ENCODE data around the gene SHPK. TPM values are rescaled to one million over a fixed set of nuclear protein-coding genes. Genes with fewer than 3 reads are reported as not detected.
A peak's percentile ranks its signal among the peaks of the same experiment; 100 is the strongest.

The SHPK gene
- total RNA-seq, 1 donor from 2014 or later: 9.0 TPM

- TF ChIP-seq CTCF (IDR thresholded peaks at IDR 0.05; ENCODE audit: insufficient read depth, low read length, severe bottlenecking): no peak
- Histone ChIP-seq H3K36me3 (ENCODE audit: control insufficient read depth, insufficient read depth, low read length) (peaks cover 20% of the 10 kb centered on the region), H3K4me3 (ENCODE audit: low read depth, low read length) (no peak overlapping the region), H3K27me3 (ENCODE audit: control insufficient read depth, insufficient read depth, low read length) (no peaks in the 10 kb centered on the region)
- FAIRE-seq (no peak), DNase-seq (ENCODE audit: low read depth) (no peak)
These were observed 14.8 kb downstream of the SHPK start for GRCh38 chr17:3621146-3621720.

DNA sequence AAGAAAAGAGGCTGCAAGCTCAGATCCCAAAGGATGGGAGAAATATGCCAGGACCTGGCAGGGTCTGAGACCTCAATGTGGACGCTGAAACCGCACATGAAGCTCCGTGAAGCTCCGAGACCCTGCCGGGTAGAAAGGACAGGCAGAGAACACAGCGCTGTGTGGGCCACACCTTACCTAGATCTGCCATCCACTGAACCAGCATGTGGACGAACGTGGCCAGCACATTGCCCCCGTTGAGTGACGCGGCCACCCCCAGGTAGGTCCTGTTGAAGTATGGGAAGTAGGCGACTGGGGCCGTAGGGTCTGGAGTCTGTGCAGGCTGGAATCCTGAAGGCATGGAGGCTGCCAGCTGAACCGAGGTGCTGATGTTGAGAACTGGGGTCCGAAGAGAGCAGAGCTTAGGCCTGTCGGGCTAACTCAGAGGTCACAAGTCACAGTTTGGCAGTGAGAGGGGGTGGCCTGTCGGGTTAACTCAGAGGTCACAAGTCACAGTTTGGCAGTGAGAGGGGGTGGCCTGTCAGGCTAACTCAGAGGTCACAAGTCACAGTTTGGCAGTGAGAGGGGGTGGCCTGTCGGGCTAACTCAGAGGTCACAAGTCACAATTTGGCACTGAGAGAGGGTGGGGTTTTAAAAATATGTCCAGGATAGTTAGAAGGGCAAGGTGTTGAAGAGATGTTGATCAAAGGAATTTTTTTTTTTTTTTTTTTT, 20.7 kb downstream of the SHPK start:
- no peak overlapping the region for H3K4me3 ChIP-seq (ENCODE audit: low read depth, low read length)
- TF ChIP-seq CTCF (IDR thresholded peaks at IDR 0.05; ENCODE audit: insufficient read depth, low read length, severe bottlenecking): no peak
- DNase-seq (ENCODE audit: low read depth) (no peak), FAIRE-seq (peak; percentile 60)
- peaks cover 14% of the 10 kb centered on the region for H3K36me3 ChIP-seq (ENCODE audit: control insufficient read depth, insufficient read depth, low read length)
- no peaks in the 10 kb centered on the region for H3K27me3 ChIP-seq (ENCODE audit: control insufficient read depth, insufficient read depth, low read length)

DNA sequence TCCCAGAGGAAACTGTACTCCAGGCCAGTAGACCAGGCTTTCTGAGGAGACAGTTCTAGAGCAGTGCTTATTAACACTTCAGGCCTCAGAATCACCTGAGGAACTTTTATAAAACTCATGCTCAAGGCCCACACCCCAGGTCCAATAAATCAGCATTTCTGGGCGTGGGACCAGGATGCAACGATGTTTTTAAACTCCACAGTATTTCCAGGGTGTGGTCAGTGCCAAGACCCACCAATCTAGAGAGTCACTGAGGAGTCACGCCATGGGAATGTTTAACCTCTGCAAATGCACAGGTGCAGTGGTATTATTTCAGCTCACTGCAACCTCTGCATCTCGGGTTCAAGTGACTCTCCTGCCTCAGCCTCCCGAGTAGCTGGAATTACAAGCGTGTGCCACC, 22.9 kb downstream of the SHPK start:
- FAIRE-seq (no peak), DNase-seq (ENCODE audit: low read depth) (no peak)
- TF ChIP-seq CTCF (IDR thresholded peaks at IDR 0.05; ENCODE audit: insufficient read depth, low read length, severe bottlenecking): no peak
- Histone ChIP-seq H3K4me3 (ENCODE audit: low read depth, low read length) (no peak overlapping the region), H3K36me3 (ENCODE audit: control insufficient read depth, insufficient read depth, low read length) (peaks cover 19% of the 10 kb centered on the region), H3K27me3 (ENCODE audit: control insufficient read depth, insufficient read depth, low read length) (no peaks in the 10 kb centered on the region)

- Histone ChIP-seq H3K36me3 (ENCODE audit: control insufficient read depth, insufficient read depth, low read length) (peaks cover 18% of the 10 kb centered on the region), H3K4me3 (ENCODE audit: low read depth, low read length) (no peak overlapping the region), H3K27me3 (ENCODE audit: control insufficient read depth, insufficient read depth, low read length) (no peaks in the 10 kb centered on the region)
- no peak for FAIRE-seq
- no peak for TF ChIP-seq CTCF (IDR thresholded peaks at IDR 0.05; ENCODE audit: insufficient read depth, low read length, severe bottlenecking)
- DNase-seq (ENCODE audit: low read depth): no peak
These were observed 25.5 kb downstream of the SHPK start for GRCh38 chr17:3610523-3610922.

DNA sequence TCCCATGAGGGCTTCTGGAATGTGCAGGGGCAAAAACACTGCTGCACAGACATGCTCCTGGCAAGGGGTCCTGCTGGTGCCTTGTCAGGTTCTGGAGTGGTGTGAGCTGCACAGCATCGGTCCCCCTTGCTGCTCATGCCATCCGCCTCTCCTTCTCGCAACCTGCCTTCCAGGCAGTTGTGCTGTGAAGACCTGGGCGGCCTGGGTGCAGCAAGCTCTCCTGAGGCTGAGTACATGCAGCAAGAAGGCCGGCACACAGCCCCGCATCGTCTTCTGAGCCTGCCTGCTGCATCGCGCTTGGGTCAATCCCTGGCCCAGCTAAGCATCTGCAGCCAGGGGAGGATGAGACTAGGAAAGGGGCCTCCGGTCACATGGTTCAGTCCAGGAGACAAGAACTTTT, 26.4 kb downstream of the SHPK start:
- DNase-seq (ENCODE audit: low read depth): no peak
- TF ChIP-seq CTCF (IDR thresholded peaks at IDR 0.05; ENCODE audit: insufficient read depth, low read length, severe bottlenecking): no peak
- H3K4me3 ChIP-seq (ENCODE audit: low read depth, low read length): no peak overlapping the region

More for the DNA sequence above, 26.4 kb downstream of the SHPK start:
- Histone ChIP-seq H3K36me3 (ENCODE audit: control insufficient read depth, insufficient read depth, low read length) (peaks cover 15% of the 10 kb centered on the region), H3K27me3 (ENCODE audit: control insufficient read depth, insufficient read depth, low read length) (no peaks in the 10 kb centered on the region)
- FAIRE-seq: no peak
